Prostate gland (tissue), 2 donors: Measurements from ENCODE around the gene RNU6-1.

Experiments
- CTCF ChIP-seq, 4 experiments: fragments of 200-600 bp in 2 of 4; fragments of 450-650 bp in 2 of 4; sonication (generic) in 2 of 4; IDR thresholded peaks; 1 replicate in 3 of 4; 2 replicates in 1 of 4; pipeline ENCODE4 v1.5.1; 2016 to 2019; ENCODE audit warnings: antibody characterized with exemption in 4 of 4, mild to moderate bottlenecking in 2 of 4, moderate library complexity in 2 of 4
- POLR2AphosphoS5 ChIP-seq: sonication (generic); formaldehyde crosslinking; IDR thresholded peaks from one replicate; pipeline ENCODE4 v1.6.1; 2017; ENCODE audit warnings: antibody characterized with exemption

GRCh38 chr15:67857220-67857619 is 17.4 kb upstream of the RNU6-1 start:
- TF ChIP-seq POLR2AphosphoS5, result no peak
- no peak for TF ChIP-seq CTCF (IDR thresholded peaks at IDR 0.05)
